Stimulated activated CD4-positive, alpha-beta T cell treated with anti-CD3 and anti-CD28 coated beads, Interleukin-4, amount 100 ng/mL, for 4 hours (primary cell): Measurements from ENCODE around the gene MAP2.
"Not testable (repeated sequence)": the region's sequence is repeated elsewhere in the genome, so short reads cannot be mapped to it uniquely, and the experiment has no call there.

Source experiments
- DNase-seq, 2 experiments: peaks; one replicate each; pipeline ENCODE4 v3.0.0-alpha.2; 2020

MAP2 gene

DNA sequence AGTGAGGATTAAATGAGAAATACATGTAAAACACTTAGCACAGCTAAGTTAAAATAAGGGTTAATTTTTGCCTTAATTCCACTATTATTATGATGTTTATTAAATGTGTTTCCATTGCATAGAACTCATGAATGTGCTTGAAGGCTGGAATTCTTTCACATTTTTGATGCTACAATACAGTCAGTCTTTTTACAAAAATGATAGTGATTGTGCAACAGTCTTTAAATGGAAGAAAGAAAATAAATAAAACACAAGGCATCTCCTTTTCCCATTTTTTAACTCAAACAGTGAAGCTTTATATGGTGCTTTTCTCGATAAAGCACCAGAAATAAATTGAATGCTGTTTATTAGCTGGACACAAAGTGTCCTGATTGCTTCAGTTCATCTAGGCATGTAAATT is 123.9 kb downstream of the MAP2 start:
- no peak for DNase-seq

GRCh38 chr2:209549589-209549988 is 125.7 kb downstream of the MAP2 start:
- no peak for DNase-seq

DNA sequence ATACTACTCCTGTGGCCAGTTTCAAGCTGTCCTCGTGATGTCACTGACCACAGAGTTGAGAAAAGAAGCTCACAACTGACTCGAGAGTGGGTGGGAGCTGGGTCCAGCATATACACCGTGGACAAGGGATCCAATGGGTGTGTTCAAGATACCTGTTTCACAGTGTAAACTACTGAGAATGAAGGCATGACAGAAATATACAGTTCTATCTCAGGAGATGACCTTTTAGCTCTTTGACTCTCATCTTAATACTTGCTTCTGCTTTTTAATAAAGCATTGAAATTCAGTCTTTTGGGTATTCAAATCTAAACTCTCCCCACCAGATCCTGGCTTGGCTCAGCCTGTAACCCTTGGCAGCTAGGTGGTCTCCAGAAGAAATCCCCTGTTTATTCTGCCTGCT is 130.1 kb downstream of the MAP2 start:
- DNase-seq, result no peak

DNA sequence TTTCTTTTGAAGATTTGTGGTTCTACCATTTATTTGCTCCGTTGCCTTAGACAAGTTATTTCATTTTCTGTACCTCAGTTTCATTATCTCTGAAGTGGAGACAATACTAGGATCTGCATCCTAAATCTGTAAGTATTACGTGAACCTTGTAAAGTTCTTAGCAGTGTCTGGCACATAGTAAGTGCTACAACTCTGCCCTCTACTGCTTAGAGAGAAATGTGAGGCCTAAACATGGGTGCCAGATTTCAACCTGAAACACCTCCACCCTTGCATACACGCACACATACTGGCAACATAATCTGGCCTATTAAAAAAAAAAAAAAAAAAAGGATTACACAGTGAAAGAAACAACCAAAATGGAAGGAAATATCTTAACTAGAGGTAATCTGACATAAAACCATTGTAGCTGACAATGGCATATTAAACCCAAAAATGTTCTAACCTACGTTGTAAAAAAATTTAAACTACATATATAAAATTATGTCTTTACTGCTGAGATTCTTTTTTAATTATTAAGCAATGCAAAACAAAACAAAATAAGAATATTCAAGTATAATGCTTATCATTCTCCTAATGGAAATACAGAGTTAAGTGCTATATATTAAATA is 132.6 kb downstream of the MAP2 start:
- no peak for DNase-seq

DNA sequence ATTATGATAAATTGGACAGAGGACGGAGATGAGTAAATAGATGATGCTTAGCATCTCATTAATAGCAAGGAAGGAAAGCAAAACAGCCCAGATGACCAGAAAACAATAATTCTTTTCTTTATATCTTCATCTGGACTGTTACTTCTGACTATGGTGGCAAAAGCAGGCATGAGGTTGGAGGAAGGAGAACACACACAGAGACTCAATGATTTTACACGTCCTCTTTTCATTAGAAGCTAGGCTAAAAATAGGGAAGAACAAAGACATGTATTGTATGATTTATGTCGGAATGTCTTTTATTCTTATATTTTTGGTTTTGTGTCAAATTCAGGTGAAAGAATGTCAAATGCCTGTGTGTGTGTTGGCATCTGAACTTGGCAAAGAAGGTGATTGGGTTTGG is 137.1 kb downstream of the MAP2 start:
- no peak for DNase-seq

- no peak for DNase-seq
Observed at GRCh38 chr2:209563453-209563852, 139.6 kb downstream of the MAP2 start.

- no peak for DNase-seq
Observed at GRCh38 chr2:209564816-209565215, 141.0 kb downstream of the MAP2 start.

DNA sequence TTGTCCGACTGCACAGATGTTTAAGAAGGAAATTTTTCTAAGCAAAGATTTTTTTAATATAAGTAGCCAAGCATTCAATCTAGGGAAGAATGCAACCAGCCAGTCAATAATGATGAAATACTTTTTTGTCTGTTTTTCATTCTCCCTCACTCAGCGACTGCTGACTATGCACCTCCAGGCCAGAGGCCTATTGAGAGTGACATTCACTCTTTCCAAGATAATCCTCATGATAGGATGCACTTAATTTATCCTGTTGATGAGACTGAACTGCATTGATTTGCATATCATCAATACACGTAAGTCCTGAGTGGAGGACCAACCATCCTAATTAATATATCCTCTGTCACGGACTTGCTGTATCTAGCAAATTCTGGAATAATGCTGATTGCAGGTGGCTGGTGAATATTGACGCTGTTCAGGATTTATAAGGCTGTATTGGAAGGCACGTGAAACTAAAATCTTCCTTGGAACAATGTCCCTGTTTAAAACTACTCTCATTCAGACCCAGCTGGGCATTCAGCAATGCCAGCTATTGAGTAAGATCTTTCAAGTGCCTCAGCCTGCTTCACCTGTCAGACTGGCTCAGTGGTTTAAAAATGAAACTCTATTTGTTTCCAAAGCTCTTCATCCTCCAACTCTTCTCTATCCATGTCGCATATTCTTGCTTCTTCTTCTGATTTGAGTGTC is 142.2 kb downstream of the MAP2 start:
- no peak for DNase-seq

GRCh38 chr2:209570194-209570593 is 146.3 kb downstream of the MAP2 start:
- no peak for DNase-seq

DNA sequence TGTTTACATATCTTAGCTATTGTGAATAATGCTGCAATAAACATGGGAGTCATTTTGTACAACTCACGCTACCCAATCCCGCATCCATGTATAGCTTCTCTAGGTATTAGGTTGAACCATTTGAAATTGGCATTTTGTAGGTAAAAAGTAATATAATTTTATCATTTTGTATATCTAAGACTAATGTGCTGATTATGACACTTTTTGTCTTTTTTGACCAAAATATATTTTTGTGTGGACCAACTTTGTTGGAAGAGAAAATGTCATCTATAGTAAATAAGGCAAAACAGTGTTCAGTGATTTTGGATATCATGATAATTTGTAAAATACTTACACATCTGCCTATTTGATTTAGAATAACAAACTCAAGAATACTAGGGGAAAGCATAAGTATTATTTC is 150.7 kb downstream of the MAP2 start:
- DNase-seq, result no peak

DNA sequence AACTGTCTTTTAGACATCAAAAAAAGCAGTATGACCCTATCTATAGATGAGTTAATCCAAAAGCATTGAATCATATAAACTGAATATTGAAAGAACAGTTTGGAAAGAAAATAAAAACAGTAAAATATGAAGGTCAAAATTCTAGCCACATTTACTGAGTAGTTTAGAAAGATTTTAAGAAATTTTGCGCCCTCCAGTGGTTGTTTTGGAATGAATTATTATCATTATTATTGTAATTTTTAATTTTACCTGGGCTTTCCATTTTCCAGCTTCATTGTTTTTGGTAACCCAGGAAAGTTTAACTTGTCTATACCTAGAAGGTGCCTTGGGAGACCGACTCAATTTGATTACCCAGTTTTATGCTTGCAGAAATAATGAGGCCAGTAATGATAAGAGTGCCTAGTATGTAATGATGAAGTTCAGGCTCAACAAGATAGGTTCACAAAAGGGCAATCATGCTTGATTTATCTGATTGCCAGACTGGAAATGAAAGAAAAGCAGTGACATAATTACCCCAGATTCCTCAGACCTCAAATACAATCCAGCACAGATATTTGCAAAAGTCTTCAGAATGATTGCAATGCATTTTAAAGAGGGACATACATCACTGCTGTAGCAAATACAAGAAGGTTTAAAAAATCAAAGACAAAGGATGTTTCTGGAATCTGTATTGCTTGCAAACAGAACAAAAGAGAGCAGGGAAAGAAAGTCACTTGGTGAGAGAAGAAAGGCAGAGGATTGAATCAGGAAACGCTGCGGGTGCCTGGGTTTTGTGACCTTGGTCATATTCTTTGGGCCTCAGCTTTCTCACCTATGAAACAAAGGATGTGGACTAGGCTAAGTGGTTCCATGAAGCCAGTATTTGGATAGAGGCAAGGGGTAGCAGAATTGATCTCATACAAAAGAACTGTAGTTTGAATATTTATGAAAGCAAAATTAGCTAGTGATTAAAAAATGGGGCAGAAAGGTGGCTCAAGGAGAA is 153.8 kb downstream of the MAP2 start:
- no peak for DNase-seq

GRCh38 chr2:209578394-209579001 is 154.7 kb downstream of the MAP2 start:
- no peak for DNase-seq

DNA sequence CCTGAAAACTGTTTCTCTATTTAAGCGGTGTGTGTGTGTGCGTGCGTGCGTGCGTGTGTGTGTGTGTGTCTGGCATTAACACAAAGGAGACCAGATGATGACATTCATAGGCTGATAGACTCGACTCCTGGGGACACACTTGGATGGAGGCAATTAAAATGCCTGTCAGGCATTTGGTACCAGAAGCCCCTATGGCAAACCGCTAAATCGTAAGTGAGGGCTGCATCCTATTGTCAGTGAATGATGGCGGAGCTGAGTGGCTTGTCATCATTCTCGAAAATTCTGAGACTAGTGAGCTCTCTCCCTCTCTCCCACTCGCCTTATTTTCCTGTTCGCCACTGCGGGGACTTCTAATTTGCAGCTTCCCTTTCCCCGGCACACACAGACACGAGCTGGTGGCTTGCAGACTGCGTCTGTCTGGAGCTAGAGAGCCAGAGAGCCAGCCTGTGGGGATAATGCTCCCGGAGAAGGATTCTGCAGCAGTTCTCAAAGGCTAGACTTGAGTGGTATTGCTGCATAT is 155.4 kb downstream of the MAP2 start:
- no peak for DNase-seq

GRCh38 chr2:209581040-209581439 is 157.2 kb downstream of the MAP2 start:
- DNase-seq, result no peak

DNA sequence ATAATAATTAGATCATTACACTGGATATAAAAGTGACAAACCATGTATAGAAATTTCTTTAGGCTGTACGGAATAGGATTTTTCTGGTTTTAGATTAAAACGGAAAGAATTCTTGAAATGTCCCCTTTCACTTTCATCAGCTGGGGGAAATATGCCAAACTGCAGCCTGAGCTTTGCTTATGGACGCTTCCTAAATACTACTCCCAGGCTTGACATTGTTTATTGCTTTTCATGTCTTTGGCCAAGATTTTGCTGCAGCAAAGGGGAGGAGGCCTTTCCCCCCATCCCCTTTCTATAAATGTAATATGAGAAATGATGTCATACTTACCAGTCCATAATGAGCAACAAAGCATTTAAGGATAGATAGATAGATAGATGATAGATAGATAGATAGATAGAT is 158.4 kb downstream of the MAP2 start:
- DNase-seq, result no peak

- no peak for DNase-seq
Observed at GRCh38 chr2:209584472-209584871, 160.6 kb downstream of the MAP2 start.

DNA sequence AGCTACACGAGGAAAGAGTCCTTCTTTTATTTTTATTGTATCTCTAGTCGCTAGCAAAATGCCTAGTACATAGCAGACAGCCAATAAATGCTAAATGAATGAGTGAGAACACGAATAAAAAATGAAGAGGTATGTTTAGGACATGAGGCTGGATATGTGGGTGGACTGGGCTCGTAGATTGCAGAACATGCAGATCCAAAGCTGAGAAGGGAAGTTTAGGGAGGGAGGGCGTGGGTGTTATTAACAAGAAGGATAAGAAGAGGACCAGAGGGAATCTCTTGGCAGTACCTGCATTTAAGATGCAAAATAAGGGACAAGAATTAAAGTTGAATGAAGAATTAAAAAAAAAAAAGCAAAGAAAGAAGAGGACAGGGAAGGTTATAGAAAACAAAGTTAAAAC is 161.1 kb downstream of the MAP2 start:
- DNase-seq, result no peak

GRCh38 chr2:209591021-209591420 is 167.2 kb downstream of the MAP2 start:
- no peak for DNase-seq

DNA sequence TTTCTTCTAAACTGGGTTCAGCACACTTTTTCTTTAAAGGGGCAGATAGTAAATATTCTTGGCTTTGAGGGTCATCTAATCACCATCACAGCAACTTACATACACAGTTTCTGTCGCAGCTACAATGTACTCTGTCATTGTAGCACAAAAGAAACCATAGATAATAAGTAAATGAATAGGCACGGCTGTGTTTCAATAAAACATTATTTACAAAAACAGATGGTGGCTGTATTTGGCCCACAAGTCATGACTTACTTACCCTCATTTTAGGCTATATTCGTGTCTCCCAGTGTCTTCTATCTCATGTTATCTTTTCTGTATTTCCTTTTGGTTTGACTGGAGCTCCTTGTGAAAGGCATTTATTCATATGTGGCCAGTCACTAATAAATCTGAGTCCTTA is 168.3 kb downstream of the MAP2 start:
- DNase-seq, result no peak

DNA sequence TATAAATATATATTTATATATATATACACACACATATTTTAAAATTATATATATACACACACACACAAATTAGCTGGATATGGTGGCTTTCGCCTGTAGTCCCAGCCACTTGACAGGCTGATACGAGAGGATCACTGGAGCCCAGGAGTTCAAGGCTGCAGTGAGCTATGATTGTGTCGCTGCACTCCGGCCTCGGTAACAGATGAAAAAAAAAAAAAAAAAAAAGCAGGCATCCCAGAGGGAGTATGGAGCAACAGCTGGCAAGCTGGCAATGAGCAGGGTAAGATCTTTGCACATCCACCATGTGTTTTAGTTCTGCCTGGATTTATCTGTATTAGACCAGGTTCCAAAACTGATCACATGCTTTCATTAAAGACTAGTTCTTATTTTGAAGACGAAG is 170.1 kb downstream of the MAP2 start:
- no peak for DNase-seq

GRCh38 chr2:209596262-209596661 is 172.4 kb downstream of the MAP2 start:
- no peak for DNase-seq

DNA sequence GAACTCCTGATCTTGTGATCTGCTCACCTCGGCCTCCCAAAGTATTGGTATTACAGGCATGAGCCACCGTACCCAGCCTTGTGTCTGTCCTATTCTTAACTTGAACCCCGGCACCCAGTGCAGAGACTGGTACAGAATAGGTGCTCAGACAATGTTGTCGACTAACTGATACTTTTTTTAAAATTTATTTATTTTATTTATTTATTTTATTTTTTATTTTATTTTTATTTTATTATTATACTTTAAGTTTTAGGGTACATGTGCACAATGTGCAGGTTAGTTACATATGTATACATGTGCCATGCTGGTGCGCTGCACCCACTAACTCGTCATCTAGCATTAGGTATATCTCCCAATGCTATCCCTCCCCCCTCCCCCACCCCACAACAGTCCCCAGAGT is 174.4 kb downstream of the MAP2 start:
- DNase-seq, result not testable (repeated sequence)
